T-helper 2 cell treated with Interferon-gamma antibody and Interleukin-4, amounts not matched to agents 100 ng/mL and 5 ng/mL, for 36 hours (primary cell): ENCODE measurements around the gene KLC3. TPM values are rescaled to one million over a fixed set of nuclear protein-coding genes. Genes with fewer than 3 reads are reported as not detected.

Source experiments
- intact Hi-C: fragments of 100-400 bp; cut with micrococcal nuclease; formaldehyde crosslinking; loops from one replicate; pipeline ENCODE4 v1.15.1; 2023
- total RNA-seq: library from RNA; stranded (reverse); gene quantifications from 2 replicates; pipeline ENCODE4 v1.2.3, GENCODE V29; 2022

Gene KLC3
- total RNA-seq, 1 donor from 2014 or later, result not detected

DNA sequence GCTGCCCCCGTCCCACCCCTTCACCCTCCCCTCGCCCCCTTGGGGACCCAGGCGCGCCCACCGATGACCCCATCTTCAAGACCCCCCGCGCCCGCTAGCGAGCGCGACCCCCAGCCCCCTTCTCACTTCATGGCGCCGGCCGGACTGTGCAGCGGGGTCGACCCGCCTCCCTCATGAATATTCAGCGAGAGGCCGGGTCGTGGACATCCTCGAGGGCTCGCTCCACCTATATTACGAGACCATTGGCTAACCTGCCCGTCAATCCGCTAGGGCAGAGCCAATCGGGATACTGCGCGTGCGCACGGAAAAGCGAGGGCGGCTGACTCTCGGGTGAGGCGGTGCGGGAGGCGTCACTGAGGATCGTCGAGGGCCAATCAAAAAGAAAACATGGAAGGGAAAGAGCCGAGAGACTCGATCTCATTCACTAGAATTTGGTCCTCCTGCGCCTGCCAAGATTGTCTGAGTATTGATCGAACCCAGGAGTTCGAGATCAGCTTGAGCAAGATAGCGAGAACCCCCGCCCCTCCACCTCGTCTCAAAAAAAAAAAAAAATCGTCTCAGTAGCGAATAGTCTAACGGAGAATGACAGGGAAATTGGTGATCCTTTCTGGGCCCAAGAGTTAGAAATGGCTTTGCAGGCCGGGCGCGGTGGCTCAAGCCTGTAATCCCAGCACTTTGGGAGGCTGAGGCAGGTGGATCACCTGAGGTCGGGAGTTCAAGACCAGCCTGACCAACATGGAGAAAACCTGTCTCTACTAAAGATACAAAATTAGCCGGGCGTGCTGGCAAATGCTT is 30.1 kb downstream of the KLC3 start, which contains the start of gene ERCC2:
Gene ERCC2 (minus strand): TSS at position 164 of the 795 bp plus-strand sequence. CDS start 33 bp downstream, at position 131.
- intact Hi-C loops, result loop anchor here (1.0 kb wide), 3 partner anchors 35 to 192 kb away; partner anchors contain the start of genes BLOC1S3, PPP1R13L and TRAPPC6A

DNA sequence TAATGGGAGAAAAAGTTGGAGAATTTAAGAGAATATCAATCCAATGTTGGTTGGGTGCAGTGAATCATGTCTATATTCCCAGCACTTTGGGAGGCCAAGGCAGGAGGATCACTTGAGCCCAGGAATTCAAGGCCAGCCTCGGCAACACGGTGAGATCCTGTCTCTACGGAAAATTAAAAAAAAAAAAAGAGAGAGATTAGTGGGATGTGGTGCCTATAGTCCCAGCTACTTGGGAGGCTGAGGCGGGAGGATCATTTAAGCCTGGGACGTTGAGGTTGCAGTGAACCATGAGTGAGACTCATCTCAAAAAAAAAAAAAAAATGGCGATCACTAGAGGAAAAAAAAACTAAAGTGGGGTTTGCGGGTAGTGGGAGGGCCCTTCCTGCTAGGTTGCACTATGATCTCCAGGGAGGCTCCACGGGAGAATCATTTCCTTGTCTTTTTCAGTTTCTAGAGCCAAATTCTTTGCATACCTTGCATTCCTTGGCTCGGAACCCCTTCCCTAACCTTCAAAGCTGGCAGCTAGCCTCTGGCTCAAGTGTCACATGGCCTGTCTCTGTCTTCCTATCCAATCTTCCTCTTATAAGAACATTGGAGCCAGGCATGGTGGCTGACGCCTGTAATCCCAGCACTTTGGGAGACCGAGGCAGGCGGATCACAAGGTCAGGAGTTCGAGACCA is 35.6 kb downstream of the KLC3 start:
- intact Hi-C loops, result no loop called here

DNA sequence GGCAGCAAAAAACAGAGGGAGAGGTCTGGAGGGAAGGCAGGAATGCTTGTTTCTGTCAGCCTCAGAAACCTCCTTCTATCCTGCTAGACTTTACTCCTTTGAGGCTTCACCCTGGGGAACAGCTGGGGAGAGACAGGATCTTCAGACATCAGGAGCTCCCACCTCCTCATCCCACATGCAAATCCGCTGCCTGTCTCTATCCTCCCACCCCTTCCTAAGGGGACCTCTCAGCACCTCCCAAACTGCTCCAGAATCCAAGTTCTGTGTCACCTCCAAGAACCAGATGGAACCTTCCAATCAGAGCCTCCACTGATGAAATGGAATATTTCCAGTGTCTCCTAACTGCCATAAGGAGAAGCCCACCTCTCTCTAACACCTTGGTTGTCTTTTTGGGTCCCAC is 39.6 kb downstream of the KLC3 start:
- intact Hi-C loops, result no loop called here

DNA sequence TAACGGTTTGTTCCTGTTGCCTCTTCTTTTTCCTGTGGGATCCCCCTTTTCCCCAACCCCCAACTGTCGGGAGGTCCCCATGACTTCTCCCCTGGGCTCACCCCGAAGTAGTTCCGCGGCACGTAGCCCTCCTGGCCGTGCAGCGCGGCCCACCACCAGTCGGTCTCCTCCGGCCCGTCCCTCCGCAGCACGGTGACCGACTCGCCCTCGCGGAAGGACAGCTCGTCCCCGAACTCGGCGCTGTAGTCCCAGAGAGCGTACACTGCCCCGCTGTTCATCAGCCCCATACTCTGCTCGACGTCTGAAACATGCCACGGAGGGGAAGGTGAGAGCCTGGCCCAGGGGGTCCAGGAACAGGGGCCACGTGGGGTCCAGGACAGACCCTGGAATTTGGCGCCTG is 41.9 kb downstream of the KLC3 start:
- intact Hi-C loops, result no loop called here

DNA sequence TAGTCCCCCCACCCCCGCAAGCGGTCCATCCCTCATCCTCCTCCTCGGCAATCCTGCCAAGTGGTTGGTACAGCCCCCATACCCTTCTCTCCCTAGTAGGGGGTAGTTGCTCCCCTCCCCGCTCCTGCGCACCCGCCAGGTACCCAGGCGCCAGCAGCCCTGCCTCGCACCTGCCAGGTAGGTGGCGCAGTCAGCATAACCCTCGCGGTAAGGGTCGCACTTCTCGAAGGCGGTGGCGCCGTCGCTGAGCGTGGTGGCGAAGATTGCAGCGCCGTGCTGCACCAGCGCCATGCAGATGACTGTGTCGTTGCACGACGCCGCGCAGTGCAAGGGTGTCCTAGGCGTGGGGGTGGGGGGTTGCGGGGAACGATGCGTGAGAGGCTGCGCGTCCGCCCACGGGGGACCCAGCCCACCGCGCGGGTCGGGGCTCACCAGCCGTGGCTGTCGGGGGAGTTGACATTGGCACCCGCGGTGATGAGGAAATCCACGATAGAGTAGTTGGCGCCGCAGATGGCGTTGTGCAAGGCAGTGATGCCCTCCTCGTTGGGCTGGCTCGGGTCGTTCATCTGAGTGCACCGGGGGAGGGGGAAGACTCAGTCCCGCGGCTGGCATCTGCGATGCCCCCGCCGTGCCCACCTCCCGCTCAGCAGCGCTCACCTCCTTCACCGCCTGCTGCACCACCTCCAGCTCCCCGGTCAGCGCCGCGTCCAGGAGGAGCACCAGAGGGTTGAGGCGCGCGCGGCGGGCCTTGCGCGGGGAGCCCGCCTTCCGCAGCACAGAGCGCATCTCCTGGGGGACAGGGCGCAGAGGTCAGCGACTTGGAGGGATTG is 45.1 kb downstream of the KLC3 start:
- intact Hi-C loops, result no loop called here

DNA sequence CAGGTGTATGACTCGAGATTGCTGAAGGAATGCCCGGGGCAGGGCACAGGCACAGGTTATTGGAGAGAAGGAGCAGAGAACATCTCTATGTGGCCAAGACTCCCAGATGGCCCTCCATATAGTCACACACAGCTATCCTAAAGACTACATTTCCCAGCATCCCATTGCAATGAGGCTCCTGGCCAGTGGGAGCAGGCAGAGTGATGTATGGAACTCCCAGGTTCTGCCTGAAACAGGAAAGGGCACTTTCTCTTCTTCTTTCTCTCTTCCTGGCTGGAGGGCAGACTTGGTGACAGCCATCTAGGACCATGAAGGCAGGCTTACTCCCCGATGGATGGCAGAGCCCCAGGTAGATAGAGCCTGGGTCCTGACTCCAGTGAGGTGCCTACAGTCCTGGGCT is 50.8 kb downstream of the KLC3 start:
- intact Hi-C loops, result no loop called here

DNA sequence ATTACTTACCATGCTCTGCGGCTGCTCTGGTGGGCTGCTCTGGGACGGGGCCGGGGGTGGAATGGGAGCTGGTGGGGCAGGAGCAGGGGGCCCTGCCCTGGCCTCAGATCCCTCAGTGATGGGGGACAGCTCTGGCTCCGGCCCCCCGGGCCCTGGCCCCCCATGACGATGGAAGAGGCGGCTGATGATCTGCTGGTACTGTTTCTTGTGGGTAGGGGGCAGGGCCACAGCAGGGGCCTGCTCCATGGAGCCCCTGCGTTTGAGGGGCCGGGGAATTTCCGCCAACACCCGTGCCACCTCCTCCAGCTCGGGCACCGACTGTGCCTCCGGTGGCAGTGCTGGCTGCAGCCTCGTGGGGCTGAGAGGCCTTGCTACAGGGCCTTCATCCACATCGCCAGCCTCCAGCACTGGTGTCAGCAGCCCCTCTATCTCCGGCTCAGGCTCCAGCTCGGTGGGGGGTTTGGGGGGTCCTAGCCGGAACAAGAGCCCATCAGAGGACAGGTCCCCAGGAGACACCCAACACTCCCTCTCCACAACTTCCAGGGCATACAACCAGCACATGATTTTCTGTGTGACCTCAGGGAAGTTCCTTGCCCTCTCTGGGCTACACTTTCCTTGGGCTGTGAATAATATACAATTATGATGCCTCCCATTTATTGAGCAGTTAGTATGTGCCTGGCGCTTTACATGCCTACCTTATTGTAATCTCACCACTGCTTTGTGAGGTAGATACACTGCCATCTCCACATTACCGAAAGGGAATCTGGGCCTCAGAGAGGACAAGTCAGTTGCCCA is 51.5 kb downstream of the KLC3 start:
- intact Hi-C loops, result no loop called here

DNA sequence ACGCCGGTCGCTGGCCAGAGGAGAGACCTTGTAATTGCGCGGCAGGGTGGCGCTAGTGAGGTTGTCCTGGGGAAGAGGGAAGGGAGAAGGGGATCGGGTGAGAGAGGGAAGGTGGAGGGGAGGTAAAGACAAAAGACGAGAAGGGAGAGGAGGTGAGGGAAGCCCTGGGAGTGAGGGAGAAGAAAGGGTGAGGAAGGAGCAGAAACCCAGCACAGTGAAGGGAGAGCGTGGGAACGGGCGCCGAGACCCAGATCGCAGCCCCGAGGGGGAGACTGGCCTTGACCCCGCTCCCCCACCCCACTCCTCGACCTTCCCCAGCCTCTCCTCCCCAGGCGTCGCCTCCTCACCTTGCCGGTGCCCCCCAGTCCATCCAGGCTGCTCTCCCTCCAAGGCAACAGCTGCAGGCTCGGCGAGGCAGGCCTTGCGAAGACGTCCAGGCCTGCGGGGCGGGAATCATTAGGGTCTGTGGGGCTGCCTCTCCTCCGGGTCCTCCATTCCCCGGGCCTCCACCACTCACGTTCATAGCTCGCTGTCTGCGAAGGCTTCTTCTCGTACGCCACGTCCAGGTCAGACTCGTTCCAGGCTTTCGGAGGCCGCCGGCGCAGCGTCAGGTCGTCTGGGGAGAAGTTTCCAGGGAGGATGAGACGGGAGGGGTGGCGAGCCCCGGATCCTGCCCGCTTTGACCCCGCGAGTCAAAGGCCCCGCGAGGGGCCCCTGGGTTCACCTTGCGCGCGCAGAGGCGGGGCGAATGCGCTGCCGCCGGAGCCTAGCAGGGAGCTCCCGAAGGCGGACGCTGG is 55.5 kb downstream of the KLC3 start:
- intact Hi-C loops, result no loop called here

DNA sequence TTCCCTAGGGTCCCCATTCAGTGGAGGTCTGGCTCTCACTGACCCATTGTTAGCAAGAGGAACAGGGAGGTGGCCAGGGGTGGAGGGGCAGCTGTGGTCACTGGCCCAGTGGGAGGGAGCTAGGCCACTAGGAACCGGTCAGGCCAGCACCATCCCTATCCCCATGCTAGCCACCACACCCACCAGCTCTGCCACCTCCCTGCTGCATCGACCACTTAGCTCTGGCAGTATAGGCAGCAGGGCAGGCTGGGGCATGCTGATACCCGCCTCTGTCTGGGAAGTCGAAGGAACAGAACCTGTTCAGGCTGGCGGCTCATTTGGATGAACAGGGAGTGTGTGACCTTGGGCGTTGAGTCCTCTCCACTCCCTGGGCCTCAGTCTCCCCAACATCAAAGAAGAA is 59.6 kb downstream of the KLC3 start:
- intact Hi-C loops, result loop anchor here (10.0 kb wide), 1 partner anchor 245 kb away; no protein-coding TSS in a partner anchor

Other genes with a start within 250 kb of the KLC3 start
- gene PPP1R37, start 247.6 kb upstream of the KLC3 start, total RNA-seq, result 18.4 and 24.8 TPM in 2 replicates
- 0.18 and 0.36 TPM in 2 replicates for gene NKPD1, start 179.8 kb upstream of the KLC3 start, total RNA-seq
- gene TRAPPC6A, start 162.5 kb upstream of the KLC3 start, total RNA-seq, result 58.4 and 60.2 TPM in 2 replicates
- gene BLOC1S3, start 162.0 kb upstream of the KLC3 start, total RNA-seq, result 11.5 and 12.6 TPM in 2 replicates
- gene EXOC3L2, start 95.3 kb upstream of the KLC3 start, total RNA-seq, result not detected in 2 replicates
- gene MARK4, start 89.5 kb upstream of the KLC3 start, total RNA-seq, result 20.0 and 20.4 TPM in 2 replicates
- gene CKM, start 17.9 kb upstream of the KLC3 start, total RNA-seq, result not detected in 2 replicates
- gene ERCC2, start 29.8 kb downstream of the KLC3 start, total RNA-seq, result 23.5 and 24.0 TPM in 2 replicates
- gene PPP1R13L, start 64.3 kb downstream of the KLC3 start, total RNA-seq, result 10.9 and 12.9 TPM in 2 replicates
- gene POLR1G, start 65.9 kb downstream of the KLC3 start, total RNA-seq, result 9.1 and 9.7 TPM in 2 replicates
- gene ERCC1, start 83.2 kb downstream of the KLC3 start, total RNA-seq, result 88.8 and 88.9 TPM in 2 replicates
- 1.9 and 2.1 TPM in 2 replicates for gene FOSB, start 127.2 kb downstream of the KLC3 start, total RNA-seq
- 2.0 and 3.7 TPM in 2 replicates for gene RTN2, start 156.3 kb downstream of the KLC3 start, total RNA-seq
- gene PPM1N, start 157.7 kb downstream of the KLC3 start, total RNA-seq, result 1.3 and 1.5 TPM in 2 replicates
- 185 and 186 TPM in 2 replicates for gene VASP, start 166.7 kb downstream of the KLC3 start, total RNA-seq
- 14.4 and 15.7 TPM in 2 replicates for gene OPA3, start 244.1 kb downstream of the KLC3 start, total RNA-seq